LNCaP clone FGC (cell line): ENCODE data around the gene FBXO24.
A peak's percentile ranks its signal among the peaks of the same experiment; 100 is the strongest.

Source experiments
- DNase-seq: peaks from one replicate; pipeline ENCODE4 v3.0.0-alpha.2; 2011; ENCODE audit warnings: low read depth
- H3K4me3 ChIP-seq: 2 replicates; pipeline ENCODE4 v1.5.1; 2011; ENCODE audit warnings: mild to moderate bottlenecking, low read depth, low read length, control low read depth
- TF ChIP-seq, protein P1 (sequence below): IDR thresholded peaks from 2 replicates; pipeline ENCODE4 v1.5.1; 2012; ENCODE audit warnings: mild to moderate bottlenecking; ENCODE audit not compliant: control insufficient read depth, insufficient read depth; ENCODE audit errors: extremely low read depth

FBXO24 gene

DNA sequence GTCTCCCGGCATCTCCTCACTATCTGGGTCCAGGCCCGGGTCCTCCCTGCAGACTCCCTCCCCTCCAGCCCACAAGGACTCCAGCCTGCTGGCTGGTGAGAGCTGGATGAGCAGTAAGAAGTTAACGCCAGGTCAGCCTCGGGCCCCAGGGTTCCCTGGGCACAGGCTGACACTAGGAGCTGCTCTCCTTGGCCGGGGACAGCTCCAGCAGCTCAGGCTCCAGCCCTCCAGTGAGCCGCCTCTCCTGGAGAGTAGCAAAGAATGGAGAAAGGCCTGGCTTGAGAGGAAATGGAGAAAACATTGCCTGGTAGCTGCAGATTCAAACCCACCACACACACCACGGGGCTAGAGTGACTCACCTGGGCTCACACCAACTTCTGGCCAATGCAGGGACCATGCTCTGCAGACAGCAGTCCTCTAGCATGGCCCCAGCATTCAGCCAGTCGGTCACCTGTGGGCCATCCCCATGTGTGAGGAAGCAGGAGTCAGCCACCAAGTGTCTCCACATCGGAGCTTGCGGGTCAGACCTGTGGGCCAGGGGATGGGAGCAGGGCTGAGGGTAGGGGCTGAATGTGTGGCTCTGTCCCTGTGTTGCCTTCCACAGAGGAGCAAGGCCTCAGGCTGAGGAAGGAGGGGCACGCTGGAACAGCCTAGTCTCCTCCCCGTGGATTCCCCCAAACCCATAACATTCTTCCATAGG lies 18.9 kb upstream of the FBXO24 start:
- H3K4me3 ChIP-seq, result no peak overlapping the region
- TF ChIP-seq, protein P1, sequence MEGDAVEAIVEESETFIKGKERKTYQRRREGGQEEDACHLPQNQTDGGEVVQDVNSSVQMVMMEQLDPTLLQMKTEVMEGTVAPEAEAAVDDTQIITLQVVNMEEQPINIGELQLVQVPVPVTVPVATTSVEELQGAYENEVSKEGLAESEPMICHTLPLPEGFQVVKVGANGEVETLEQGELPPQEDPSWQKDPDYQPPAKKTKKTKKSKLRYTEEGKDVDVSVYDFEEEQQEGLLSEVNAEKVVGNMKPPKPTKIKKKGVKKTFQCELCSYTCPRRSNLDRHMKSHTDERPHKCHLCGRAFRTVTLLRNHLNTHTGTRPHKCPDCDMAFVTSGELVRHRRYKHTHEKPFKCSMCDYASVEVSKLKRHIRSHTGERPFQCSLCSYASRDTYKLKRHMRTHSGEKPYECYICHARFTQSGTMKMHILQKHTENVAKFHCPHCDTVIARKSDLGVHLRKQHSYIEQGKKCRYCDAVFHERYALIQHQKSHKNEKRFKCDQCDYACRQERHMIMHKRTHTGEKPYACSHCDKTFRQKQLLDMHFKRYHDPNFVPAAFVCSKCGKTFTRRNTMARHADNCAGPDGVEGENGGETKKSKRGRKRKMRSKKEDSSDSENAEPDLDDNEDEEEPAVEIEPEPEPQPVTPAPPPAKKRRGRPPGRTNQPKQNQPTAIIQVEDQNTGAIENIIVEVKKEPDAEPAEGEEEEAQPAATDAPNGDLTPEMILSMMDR, result no peak
- no peak for DNase-seq

DNA sequence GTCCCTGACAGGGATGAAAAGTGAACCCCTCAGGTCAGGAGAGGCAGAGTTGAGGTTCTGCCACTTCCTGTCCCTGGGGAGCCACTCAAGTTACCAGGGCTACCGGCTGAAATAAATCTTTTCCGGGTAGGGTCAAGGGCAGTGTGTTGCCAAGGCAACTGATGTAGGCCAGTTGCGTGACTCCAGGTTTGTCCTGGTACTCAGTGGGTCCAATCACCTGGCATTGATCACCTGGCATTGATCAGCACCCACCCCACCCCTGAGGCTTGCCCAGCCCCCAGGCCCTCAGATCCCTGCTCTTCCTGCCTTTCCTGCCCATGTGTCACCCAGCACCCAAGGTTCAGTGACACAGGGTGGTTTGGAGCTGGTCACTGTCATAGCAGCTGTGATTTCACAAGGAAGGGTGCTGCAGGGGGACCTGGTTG lies 18.4 kb upstream of the FBXO24 start:
- no peak for DNase-seq
- TF ChIP-seq, protein P1, result no peak
- no peak overlapping the region for H3K4me3 ChIP-seq

DNA sequence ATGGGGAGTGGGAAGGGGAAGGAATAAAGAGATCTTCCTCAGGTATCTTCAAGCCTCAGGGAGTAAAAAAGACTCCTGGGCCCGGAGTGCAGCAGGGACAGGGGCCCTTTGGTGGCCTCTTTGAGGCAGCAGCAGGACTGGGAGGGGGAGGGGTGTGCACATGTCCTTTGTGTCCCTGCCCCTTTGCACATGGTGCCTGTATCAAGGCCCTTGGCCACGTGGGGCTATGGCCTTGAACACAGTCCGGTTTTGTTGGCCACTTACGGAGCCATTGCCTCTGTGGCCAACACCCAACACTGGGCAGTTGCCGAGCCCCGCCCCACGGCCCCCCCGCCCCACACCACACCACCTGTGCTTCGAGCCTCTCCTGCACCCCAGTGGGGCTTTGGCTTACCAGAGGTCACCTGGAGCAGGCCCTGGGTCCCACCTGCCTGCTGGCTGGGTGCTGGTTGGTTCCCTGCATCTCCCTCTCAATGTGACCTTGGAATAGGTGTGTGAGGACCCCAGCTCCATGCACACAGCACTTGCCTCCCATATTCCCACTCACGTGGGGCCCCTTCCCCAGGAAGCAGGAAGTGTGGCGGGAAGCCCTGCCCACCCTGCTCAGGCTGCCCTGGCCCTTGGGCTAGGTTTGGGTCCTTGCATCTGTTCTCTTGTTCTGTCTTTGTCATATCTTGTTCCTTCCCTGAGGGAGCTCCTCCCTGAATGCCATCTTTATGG lies 17.8 kb upstream of the FBXO24 start:
- no peak overlapping the region for H3K4me3 ChIP-seq
- no peak for DNase-seq
- TF ChIP-seq, protein P1, result no peak

DNA sequence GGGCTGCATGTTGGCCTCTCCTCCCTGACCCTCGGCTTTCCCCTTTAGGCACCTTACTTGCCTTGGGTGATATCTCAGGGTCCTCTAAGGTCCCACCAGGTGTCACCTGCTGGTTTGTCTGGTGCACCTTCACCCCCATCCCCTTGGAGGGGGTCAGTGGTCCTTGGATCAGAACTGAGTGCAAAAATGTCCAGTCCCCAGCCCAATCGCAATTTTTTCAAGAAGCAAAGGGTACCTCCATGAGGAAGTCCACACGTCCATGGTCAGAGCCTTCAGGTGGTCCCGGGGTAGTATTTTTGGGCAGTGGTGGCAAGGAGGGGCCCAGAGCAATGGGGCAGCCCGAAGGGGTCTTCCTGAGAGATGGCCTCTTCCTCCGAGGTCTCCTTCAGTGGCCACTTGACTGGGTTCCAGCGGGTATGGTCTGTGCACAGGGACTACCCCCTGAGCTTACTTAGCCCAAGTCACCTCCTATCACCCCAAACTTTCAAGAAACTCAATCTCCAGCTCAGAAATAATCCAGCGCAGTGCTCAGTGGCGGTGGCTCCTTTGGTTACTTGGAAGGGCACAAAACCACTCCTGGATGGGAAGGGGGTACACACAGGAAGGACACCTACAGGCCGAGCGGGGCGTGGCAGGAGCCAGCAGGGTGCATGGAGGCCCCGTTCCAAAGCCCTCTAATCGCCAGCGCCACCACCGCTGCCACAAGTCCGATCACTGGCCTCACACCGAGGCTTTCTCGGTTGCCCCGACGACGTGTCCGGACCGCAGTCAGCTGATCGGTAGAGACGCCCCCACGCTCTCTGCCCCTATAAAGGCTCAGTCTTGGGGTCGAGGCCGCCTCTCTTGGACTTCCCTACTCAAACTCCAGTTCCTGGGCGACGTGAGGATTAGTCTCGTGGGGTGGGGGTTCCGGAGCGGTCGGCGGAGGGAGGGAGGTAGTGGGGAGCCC lies 17.0 kb upstream of the FBXO24 start:
- TF ChIP-seq, protein P1, result peak; percentile 27; the same call in 1 of the 2 replicates
- no peak for DNase-seq
- H3K4me3 ChIP-seq, result no peak overlapping the region

DNA sequence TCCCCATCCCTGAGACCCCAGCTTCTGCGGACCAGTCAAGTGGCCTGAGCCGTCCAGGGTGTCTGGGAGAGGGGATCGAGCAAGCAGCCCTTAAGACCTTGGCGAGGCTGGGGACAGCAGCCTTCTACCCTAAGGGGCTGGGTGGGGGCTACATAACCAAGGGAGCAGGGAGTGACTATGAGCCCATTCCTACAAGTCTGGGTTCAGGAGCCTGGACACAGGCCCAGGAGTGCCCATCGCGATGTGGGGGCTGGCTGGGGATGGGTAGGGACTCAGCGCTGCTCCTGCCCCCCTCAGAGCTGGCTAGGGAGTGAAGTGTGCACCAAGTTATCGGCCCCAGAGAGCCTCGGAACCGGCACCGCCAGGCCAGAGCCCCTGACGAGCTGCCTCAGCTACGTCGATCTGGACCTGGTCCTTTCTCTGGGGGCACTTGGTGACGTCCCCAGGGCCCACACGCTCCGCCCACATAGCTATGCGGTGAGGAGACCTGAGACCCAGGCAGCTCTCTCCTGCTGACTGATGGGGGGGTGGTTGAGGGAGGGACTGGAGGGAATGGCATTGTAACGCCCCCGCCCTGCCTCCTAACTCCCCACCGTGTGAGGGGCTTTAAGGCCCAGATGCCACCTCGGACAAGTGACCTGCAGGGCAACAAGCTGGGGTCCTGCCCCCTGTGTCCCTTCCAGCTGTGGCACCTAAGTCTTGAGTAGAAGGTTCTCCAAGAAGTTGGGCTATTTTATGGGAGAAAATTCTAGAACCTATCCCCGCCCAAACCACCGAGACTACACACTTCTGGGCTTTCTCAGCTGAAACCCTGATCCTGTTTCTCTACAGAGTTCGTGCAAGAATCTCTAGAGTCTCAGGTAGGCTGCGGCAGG lies 14.9 kb upstream of the FBXO24 start:
- TF ChIP-seq, protein P1, result no peak
- no peak overlapping the region for H3K4me3 ChIP-seq
- no peak for DNase-seq

DNA sequence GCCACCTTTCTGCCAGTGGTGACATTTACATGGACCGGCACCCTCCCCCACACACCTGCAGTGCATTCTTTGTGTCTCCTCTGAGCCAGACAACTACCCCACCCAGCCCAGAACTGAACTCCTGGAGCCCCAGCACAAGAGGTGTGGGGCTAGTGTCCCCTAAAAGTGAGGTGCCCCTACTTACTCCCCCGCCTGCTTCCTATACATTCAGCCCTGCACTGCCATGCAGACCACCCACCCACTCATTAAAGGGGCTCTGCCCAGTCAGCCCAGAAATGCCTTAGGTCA lies 14.4 kb upstream of the FBXO24 start:
- DNase-seq, result no peak
- TF ChIP-seq, protein P1, result no peak
- no peak overlapping the region for H3K4me3 ChIP-seq
